GM03348 (cell line): ENCODE measurements around the gene GARNL3.

Source experiments
- DNase-seq: peaks from one replicate; pipeline ENCODE4 v3.0.0; 2012; ENCODE audit warnings: low spot score

Gene GARNL3, protein sequence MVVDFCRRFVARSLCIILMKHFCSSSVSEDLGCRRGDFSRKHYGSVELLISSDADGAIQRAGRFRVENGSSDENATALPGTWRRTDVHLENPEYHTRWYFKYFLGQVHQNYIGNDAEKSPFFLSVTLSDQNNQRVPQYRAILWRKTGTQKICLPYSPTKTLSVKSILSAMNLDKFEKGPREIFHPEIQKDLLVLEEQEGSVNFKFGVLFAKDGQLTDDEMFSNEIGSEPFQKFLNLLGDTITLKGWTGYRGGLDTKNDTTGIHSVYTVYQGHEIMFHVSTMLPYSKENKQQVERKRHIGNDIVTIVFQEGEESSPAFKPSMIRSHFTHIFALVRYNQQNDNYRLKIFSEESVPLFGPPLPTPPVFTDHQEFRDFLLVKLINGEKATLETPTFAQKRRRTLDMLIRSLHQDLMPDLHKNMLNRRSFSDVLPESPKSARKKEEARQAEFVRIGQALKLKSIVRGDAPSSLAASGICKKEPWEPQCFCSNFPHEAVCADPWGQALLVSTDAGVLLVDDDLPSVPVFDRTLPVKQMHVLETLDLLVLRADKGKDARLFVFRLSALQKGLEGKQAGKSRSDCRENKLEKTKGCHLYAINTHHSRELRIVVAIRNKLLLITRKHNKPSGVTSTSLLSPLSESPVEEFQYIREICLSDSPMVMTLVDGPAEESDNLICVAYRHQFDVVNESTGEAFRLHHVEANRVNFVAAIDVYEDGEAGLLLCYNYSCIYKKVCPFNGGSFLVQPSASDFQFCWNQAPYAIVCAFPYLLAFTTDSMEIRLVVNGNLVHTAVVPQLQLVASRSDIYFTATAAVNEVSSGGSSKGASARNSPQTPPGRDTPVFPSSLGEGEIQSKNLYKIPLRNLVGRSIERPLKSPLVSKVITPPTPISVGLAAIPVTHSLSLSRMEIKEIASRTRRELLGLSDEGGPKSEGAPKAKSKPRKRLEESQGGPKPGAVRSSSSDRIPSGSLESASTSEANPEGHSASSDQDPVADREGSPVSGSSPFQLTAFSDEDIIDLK

DNA sequence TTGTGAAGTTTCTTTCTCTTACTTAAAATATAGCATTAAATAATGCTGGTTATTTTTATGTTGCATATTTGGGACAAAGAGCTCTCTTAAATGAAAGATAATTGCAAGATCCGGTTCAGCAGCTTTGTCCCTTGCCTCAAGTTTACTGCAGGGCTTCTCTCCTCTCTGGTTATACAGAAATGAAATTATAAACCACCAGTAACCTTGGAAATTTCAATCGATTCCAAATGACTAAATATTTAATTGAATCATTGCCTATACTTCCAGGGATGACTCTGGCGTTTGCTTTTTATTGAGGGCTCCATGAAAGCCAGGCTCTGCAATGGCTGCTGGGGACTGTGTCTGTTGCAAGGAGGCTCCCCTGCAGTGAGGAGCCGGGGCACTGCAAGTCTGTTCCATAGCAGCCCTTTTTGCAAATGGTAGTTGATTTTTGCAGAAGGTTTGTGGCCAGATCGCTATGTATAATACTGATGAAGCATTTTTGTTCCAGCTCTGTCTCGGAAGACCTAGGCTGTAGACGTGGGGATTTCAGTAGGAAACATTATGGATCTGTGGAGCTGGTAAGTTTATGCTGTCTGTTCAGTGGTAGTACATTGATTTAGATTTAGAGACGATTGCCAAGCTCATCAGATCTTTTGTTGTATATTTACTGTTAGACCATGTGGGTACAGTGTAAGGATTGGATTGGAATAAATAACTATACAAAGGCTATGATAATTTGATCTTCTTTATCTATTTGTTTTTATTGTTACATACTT is at the start of gene GARNL3:
TSS of gene GARNL3 (plus strand) at position 313 of the 758 bp plus-strand sequence. CDS start at position 417, 104 bp downstream.
- no peak for DNase-seq

GRCh38 chr9:127215268-127216209 is 49.0 kb upstream of the GARNL3 start:
- DNase-seq, result no peak

DNA sequence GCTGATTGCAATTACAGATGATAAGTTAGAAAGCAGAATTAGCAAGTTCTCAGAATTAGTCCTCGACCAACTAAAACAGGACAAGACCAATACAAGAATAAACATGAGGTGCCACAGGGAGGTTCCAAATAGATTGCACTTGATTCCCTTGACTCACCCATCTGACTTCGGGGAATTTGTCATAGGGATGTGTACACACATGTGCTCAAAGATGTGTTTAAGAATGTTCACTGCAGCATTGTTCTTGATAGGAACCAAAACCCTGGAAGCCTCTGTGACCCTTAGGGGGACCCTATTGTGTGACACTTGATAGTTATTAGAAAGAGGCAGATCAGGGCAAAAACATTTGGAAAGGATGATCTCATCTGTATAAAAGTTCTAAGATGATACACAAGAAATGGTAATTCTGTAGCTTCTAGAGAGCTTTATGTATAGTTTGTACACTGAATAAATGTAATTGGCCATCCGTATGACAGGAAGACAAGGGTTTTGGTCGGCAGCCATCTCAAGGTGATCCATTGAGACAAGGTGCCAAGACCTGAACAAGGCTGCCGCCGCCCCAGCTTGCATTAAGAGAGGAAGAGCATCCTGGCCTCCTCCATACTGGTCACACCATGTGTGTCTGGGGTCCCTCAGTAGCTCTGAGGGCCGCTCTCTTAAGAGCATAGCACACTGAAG is 48.2 kb upstream of the GARNL3 start:
- DNase-seq, result no peak

GRCh38 chr9:127216888-127217217 is 47.7 kb upstream of the GARNL3 start:
- DNase-seq, result no peak

DNA sequence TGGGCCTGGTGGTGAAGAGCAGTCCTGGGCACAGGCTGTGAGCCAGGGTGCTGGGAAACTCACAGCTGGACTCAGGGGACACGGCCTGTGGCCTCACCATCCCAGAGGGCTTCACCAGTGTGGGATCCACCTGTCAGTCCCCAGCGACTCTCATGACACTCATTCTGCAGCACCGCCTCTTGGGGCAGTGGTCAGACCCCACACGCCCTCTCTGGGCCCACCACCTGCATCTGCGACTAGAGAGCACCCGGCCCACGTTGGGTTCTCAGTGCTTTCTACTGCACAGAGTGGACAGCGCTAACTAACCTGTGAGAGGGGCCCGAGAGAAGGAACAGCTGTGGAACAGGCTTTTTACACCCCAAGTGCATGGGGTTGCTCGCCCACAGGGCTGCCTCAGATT is 45.8 kb upstream of the GARNL3 start:
- no peak for DNase-seq

DNA sequence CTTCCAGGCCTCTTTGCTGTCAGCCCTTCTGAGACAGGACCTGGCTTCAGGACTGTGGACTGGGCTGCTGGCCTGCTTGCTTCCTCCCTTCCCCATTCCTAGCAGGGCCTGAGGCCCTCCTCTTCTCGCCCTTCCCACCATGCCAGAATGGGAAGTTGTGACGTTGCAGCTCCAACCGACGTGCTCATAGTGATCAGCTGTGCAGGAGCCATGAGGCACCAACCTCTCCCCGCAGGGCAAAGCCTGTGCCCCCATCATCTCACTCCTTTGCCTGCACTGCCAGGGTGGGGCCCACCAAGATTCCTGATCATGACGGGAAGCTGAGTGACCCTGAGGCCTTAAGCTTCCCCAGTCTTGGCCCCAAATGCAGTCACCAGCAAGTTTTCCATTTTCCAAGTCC is 45.1 kb upstream of the GARNL3 start:
- no peak for DNase-seq

DNA sequence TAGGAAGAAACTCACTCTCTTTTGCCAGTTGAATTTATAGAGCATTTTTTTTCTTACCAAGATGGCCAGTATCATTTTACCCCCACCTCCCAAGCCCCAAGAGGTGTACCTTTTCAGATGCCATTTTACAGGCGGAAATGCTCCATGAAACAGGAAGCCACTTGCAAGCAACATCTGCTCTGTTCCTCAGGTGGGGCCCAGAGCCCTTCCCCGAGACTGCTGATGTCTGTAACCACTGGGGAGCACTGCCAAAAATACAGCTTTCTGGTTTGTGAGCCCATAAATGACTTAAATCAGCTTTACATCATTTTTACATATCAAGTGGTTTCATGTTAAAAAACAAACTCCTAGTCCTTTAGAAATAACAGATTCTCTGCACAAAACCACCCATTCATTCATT is 42.9 kb upstream of the GARNL3 start:
- DNase-seq, result no peak

- DNase-seq, result no peak
Measured at GRCh38 chr9:127222388-127223095, 42.0 kb upstream of the GARNL3 start.

DNA sequence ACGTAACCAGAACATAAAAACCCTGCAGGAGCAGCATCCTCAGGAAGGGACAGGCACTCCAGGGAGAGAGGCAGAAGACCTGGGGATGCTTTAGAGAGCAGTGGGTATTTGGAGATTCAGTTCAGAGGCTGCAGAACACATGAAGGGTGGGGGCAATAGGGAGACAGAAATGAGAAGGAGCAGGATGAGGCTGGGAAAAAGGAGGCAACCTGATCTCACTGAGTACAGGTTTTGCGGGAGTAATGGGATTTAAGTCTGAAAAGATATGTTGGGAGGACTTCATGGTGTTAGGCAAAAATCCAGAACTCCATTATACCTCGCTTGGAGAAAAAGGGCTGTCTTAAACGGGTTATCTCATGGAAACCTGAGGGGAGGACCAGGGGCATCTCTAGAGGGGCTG is 41.3 kb upstream of the GARNL3 start:
- DNase-seq, result no peak

DNA sequence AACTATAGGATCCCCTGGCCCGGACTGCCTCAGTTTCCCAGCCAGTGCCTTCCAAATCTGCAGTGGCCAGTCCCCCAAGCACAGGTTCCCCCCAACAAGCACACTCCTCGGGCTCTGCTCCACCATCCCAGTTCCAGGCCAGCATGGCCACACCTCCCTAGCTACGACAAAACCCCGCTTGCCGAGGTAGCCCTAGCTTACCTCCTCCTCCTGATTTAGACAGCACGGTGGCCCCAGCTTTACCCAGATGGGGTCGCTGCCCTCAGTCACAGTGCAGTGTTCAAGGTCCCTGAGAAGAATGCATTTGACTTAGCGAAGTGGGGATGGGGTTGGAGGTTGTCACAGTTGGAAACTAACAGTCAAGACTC is 40.8 kb upstream of the GARNL3 start:
- DNase-seq, result no peak

DNA sequence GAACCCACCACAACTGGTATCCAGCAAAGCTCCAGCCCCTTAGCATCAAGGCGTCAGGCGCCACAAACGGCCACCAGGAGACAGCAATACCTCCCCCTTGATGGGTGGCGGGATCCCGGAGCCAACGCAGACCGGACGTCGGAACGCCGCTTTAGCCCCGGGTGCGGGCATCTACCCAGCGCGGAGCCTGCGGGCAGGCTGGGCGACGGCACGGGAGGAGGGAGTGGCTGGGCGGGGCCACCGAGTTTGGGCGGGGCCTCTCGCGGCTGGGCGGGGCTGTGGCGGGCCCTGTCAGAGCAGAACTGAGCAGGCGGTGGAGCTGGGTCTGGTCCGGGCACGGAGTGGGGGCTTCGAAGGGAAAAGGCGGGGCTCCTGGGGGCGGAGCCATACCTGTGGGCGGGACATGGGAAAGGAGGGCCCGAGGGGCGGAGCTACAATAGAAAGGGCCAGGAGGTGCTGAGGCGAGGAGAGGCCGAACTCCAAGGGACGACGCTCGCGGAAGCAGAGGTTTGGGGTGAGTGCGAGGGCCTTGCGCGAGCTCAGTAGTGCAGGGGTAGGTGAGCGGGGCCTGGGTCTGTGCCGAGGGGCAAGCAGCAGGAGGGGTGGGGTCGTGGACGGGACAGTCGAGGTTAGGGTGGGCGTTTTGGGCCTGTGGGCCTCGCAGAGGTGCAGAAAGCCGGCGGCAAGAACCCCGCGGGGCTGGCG is 40.2 kb upstream of the GARNL3 start:
- peak; percentile 84 for DNase-seq

DNA sequence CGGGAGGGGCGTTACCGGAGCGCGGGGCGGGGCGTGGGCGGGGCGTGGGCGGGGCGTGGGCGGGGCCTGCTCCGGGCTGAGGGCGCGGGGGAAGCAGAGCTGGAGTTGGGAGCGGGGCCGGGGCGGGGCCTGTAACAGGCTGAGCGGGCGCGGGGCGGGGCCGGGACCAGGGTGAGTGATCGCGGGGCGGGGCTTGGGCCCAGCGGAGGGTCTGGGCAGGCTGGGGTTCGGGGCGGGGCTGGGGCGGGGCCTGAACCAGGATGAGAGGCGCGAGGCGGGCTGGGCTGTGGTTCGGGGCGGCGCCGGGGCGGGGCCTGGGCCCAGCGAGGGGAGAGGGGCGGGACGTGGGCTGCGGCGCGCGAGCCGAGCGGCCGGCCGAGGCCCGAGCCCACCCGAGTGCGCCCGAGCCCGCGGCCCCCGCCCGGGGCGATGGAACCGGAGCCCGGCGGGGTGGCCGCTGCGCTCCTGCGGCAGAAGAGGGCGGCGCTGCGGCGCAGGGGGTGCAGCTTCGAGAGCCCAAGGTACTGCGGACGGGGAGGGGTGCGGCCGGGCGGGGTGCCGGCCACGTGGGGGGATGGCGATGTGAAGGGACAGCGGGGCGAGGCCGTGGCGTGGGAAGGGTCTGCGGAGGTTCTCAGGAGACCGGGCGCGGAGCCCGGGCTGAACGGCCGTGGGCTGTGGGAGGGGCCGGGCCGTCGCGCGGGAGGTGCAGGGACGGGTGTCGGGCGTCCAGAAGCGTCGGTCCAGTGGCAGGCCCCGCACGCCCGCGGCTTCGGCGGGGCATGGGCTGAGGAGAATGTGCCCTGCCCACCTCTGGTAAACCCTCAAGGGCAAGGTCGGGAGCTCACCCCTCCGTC is 39.5 kb upstream of the GARNL3 start:
- peak; percentile 98 for DNase-seq

DNA sequence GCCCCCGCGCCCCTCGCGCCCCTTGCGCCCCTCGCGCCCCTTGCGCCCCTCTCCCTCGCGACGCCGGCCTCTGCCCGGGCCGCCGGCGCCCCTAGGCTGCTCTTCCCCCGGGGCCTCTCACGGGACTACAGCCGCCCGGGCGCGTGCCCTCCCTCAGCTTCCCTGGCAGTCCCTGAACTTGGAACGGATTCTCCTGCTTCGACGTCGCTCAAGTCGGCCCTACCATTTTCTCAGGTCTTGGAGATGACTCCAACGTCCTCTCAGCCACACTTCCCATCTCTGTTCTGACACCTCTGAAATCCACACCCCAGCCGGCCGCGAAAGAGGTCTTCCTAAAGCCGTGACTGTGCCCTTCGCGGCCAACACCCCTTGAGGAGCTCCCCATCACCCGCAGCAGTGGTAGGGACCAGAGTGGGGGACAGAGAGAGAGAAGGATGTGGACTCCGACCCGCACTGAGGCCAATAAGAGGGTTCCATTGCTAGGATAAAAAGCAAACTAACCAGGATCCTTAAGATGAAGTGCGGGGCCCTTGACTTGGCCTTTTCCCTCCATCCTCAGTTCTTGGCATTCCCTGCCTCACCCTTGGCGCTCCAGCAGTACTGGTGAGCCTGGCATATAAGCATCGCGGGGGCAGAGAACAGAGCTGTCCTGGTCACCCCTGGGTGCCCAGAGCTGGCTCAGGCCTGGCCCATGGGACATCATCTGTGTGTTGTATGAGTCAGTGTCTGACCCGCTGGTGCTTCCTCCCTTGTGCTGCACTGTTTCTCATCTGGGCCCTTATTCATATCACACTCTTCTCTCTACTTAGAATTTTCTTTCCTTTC is 38.6 kb upstream of the GARNL3 start:
- DNase-seq, result no peak

- DNase-seq, result no peak
Measured at GRCh38 chr9:127229691-127230417, 34.7 kb upstream of the GARNL3 start.

DNA sequence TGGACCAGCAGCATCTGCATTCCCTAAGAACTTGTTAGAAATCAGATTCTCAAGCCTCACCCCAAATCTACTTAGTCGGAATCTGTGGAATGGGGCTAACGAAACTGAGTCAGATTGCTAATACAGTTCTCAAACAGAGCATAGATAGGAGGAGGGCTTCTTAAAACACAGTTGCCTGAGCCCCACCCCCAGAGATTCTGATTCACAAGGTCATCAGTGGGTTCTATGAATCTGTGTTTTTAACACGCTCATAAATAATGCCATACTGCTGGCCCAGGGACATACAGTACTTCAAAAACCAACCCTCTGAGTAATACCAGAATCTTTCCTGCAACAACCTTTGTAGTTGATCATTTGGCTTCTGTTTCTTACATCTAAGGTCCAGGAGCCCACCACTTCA is 32.9 kb upstream of the GARNL3 start:
- no peak for DNase-seq

GRCh38 chr9:127232833-127233549 is 31.6 kb upstream of the GARNL3 start:
- DNase-seq, result no peak
